KOPT-K1 (cell line): ENCODE results near the gene SMPD3.
"Not testable (repeated sequence)": the region's sequence is repeated elsewhere in the genome, so short reads cannot be mapped to it uniquely, and the experiment has no call there.

ENCODE experiments used
- H3K27ac ChIP-seq: fragments of 200-600 bp; sonication (generic); 2 replicates; pipeline ENCODE4 v1.5.1; 2016; ENCODE audit warnings: antibody characterized with exemption, mild to moderate bottlenecking, low read depth, low read length; ENCODE audit not compliant: poor library complexity, severe bottlenecking
- H3K36me3 ChIP-seq: fragments of 200-600 bp; sonication (generic); 2 replicates; pipeline ENCODE4 v1.5.1; 2017; ENCODE audit warnings: antibody characterized with exemption, mild to moderate bottlenecking, low read length, moderate library complexity; ENCODE audit not compliant: insufficient read depth
- H3K9me3 ChIP-seq: fragments of 200-600 bp; sonication (generic); 2 replicates; pipeline ENCODE4 v1.5.1; 2017; ENCODE audit warnings: antibody characterized with exemption, low read length, mild to moderate bottlenecking; ENCODE audit not compliant: insufficient read depth, poor library complexity, severe bottlenecking

SMPD3 gene

DNA sequence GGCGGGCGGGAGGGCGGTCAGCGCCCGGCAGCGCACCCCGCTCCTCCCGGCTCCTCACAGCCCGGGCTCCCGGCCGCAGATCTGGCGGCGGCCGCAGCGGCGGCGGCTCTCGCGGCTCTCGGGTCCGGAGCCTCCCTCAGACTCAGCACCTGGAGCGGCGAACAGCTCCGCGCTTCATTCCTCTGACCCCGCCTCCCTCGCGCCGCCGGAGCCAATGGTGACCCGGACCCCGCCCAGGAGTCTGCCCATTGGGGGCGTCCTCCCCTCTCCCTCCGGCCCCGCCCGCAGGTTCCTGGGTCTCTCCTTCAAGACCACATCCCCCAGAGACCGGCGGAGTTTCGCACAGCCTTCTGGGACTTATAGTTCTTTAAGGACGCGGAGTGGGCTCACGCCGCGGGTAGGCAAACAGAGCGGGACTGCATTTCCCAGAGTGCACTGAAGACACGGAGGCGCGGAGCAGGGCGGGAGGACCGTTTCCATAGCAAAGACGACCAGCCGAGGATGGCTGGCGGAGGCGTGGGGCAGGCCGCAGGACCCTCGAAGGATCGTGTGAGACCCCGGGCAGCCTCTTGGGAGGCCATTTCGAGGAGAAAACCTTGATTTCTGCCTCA, at the start of gene SMPD3:
SMPD3 (minus strand) TSS at position 149 of the 611 bp plus-strand sequence. CDS start 76,327 bp downstream, outside the sequence.
- Histone ChIP-seq H3K9me3 (no peaks in the 10 kb centered on the region), H3K36me3 (no peaks in the 10 kb centered on the region), H3K27ac (no peak within 1 kb of the TSS)

DNA sequence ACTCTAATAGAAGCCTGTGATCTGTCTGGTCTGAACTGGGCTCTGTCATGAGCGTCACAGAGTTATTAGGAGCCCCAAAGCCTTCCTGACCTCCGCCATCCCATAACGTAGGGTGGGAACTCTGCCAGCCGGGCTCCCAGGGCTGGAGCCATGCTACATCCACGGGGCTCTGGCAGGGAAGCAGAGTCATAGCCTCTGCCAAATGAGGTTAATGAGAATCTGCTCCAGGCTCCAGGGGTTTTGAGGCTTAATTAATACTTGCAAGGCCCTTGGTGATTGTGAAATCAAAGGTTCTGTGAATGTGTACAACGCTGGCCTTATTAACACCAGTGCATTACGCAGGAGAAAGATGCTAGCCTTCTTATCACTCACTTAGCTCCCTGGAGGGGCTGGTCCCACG, 48.4 kb upstream of the SMPD3 start:
- Histone ChIP-seq H3K27ac (no peak overlapping the region), H3K36me3 (no peaks in the 10 kb centered on the region), H3K9me3 (peaks cover 3% of the 10 kb centered on the region)

DNA sequence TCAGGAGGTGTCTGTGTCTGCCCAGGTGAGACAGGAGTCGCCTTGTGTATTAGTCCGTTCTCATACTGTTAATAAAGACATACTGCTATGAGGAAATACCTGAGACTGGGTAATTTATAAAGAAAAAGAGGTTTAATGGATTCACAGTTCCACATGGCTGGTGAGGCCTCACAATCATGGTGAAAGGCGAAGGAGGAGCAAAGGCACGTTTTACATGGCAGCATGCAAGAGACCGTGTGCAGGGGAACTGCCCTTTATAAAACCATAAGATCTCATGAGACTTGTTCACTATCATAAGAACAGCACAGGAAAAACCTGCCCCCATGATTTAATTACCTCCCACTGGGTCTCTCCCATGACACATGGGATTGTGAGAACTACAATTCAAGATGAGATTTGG, 46.0 kb upstream of the SMPD3 start:
- H3K9me3 ChIP-seq, H3K36me3 ChIP-seq, H3K27ac ChIP-seq: not testable (repeated sequence)

DNA sequence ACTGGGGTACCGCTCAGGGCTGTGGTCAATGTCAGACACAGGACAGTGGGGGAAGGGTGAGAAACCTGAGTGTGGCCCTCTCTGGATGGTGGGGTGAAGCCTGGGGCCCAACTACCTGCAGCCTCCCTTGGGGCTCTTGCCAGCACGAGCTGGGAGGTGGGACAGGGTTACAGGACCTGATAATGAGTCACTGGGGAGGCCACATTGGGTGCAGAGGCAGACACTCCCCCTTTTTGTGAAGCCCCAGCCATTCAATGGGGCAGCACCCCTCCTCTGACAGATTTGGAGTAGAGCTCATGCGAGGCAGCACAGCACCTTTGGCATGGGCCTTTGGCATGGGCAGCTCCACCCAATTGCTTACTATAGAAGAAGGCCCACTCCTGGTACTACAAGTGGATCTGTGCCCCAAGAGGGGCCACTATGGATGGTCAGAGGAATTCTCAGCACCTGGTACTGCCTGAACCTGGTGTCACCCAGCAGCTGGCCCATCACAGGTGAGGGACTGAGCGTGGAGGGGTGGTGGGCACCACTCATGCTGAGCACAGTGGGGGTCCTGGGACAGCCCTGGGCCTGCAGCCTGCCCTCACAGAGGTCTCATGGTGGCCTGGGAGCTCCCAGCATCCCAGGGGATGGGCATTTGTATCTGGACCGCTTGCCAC, 45.2 kb upstream of the SMPD3 start:
- Histone ChIP-seq H3K9me3 (peaks cover 3% of the 10 kb centered on the region), H3K27ac (no peak overlapping the region), H3K36me3 (no peaks in the 10 kb centered on the region)

DNA sequence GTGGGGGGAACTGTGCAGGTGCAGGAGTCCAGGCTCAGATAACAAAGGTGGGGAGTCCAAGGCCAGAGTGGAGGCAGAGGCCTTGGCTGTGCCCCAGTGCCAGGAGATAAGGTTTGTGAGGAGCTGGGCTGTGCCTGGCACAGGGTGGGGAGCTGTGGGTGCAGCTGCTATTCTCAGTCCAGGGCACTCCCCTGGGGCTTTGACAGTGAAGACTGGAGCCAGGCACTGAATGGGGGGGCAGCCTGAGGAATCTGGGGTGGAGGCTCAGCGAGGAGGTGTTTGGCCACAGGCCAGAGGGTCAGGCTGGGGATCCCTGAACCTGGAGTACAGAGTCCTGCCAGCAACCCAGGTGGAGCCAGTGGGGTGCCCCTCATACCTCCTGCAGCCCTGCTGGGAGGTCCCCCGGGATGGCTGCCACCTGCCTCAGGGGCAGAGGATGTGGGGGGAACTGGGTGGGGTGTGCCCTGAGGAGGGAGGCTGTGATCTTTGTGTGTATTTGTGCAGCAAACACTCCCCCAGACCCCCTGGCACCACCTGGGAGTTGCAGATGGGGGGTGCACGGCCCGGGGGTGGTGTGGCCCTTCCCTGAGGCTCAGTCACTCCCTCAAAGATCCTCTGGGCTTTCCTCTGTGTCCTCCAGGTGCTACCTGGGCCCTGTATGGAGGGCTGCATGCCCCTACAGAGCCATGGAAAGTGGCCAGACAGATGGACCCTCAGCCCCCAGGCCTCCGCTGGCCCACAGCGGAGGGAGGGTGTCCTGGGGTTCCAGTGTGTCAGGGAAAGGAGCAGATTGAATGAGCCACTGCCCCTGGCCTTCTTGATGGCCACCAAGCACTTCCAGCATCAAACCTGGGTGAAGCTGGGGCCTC, 44.5 kb upstream of the SMPD3 start:
- no peaks in the 10 kb centered on the region for H3K36me3 ChIP-seq
- H3K27ac ChIP-seq: no peak overlapping the region
- H3K9me3 ChIP-seq: peaks cover 3% of the 10 kb centered on the region

DNA sequence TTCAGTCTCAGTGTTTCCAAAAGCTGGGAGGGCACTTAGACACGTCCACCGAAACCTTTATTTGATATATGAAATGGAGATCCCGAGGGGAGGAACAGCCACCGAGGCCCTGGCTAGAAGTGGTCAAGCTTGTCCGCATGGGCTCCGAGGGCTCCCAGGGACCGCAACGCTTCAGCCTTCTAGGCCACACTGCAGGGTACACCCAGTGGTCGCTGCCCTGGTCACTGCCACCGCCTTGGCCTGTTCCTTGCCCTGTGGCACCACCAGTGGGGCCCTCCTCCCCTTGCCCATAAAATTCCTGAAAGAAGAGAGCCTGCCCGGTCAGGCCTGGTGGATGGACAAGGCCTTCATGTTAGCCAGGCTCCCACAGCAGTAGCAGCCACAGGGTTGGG, 43.8 kb upstream of the SMPD3 start:
- Histone ChIP-seq H3K36me3 (no peaks in the 10 kb centered on the region), H3K27ac (no peak overlapping the region)

DNA sequence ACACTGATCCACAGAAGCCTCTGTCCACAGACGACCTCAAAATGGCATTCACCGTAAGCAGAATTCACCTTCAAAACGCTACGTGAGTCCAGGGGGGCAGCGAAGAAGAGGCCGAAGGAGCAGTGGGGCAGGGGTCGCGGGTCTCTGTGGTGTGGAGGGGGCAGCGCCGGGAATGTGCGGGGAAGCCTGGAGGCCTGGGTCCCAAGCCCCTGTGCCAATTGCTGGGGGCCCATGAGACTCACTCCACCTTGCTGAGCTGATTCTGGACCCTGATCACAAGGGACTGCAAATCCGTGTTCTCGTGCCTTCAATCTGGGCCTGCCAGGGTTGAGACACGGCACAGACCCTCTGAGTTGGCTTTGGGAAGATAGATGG, 43.3 kb upstream of the SMPD3 start:
- H3K36me3 ChIP-seq: no peaks in the 10 kb centered on the region
- no peak overlapping the region for H3K27ac ChIP-seq
- H3K9me3 ChIP-seq: peaks cover 3% of the 10 kb centered on the region

More for the DNA sequence above, 43.8 kb upstream of the SMPD3 start:
- peaks cover 3% of the 10 kb centered on the region for H3K9me3 ChIP-seq

DNA sequence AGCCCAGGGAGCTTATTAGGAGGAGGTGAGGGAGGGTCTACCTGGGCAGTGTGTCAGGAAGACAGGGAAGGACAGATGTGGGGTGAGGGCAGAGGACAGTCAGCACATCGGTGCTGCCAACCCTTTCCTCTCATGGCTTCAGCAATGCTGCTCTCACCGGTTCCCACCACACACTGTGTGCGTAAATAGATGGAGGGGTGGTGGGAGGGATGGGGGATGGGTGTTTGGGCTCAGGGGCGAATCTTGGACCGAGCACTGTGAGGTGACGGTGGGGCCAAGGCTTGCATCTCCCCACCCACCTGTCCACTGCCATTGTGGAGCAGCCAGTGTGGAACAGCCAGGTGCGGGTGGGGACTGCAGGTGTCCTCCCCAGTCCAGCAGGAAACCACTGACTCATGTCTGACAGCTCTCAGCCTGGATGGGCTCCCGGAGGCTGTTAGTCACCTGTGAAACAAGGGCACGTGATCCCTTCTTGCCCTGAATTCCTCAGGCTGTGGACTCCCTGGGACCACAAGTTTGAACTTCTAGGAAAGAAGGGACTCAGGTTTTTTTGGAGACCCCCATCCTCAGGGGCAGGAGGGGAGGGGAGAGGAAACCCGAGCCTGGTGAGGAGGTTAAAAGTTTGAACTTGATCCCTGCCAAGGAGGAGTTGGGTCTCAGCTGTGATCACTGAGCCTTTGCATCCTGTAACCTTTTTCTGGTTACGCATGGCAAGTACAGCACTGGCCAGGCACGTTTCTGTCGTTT, 42.7 kb upstream of the SMPD3 start:
- H3K36me3 ChIP-seq: no peaks in the 10 kb centered on the region
- peaks cover 3% of the 10 kb centered on the region for H3K9me3 ChIP-seq
- H3K27ac ChIP-seq: no peak overlapping the region

DNA sequence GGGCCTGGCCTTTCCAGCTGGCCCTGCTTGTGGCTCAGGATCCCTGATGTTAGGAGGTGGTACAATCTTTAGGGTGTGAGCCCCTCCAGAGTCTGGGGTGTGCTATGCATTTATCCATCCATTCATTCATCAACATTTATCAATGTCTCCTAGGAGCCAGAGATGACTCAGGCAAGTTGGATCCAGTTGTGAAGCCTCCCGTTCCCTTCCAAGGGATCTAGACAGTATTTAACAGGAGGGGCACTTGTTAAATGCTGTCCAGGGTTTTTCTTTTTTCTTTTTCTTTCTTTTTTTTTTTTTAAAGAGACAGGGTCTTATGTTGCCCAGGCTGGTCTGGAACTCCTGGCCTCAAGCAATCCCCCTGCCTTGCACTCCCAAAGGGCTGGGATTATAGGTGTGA, 42.0 kb upstream of the SMPD3 start:
- peaks cover 3% of the 10 kb centered on the region for H3K9me3 ChIP-seq
- H3K36me3 ChIP-seq: no peaks in the 10 kb centered on the region
- no peak overlapping the region for H3K27ac ChIP-seq

DNA sequence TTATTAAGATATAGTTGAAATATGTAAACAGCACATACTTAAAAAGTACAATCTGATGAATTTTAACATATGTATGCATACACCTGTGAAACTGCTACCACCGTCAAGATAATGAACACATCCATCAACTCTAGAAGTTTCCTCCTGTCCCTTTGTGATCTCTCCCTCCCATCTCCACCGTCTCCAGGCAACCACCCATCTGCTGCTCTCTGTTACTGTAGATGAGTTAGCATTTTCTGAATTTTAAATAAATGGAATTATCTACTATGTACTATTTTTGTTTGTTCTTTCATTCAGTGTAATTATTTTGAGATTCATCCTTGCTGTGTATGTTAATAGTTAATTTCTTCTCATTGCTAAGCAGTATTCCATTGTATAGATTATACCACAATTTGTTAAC, 40.2 kb upstream of the SMPD3 start:
- Histone ChIP-seq H3K36me3 (no peaks in the 10 kb centered on the region), H3K9me3 (no peaks in the 10 kb centered on the region), H3K27ac (no peak overlapping the region)

DNA sequence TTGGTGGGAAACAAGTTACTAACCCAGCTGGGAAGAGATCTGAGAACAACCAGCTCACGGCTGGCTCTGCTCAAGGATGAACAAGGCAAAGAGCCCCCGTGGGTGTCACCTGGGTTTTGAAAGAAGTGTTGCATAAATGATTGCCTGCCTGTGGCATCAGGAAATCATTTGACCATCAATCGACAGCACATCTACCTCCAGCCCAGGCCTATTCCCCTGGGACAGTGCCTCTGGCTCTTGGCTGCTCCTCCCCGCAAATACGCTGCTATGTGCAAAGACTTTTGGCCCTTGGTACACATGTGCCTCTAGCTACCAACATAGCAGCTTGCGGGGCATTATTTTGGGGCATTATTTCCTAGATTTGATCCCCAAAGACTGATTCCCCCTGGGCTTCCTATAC, 39.4 kb upstream of the SMPD3 start:
- H3K9me3 ChIP-seq: peaks cover 4% of the 10 kb centered on the region
- no peaks in the 10 kb centered on the region for H3K36me3 ChIP-seq
- no peak overlapping the region for H3K27ac ChIP-seq

DNA sequence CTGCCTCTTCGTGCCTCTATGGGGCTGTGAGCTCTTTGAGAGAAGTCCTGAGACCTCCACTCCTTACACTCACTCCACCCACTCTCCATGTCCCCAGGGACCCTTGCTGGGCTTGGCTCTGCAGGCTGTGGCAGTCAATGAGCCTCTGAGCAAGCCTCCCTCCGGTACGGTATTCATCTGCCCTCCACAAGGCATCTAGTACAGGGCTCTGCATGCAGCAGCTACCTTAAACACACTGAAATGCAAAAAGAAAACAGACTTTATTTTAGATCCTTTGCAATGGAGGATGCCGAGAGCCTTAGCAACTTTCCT, 38.9 kb upstream of the SMPD3 start:
- H3K27ac ChIP-seq: no peak overlapping the region
- H3K9me3 ChIP-seq: peaks cover 4% of the 10 kb centered on the region

DNA sequence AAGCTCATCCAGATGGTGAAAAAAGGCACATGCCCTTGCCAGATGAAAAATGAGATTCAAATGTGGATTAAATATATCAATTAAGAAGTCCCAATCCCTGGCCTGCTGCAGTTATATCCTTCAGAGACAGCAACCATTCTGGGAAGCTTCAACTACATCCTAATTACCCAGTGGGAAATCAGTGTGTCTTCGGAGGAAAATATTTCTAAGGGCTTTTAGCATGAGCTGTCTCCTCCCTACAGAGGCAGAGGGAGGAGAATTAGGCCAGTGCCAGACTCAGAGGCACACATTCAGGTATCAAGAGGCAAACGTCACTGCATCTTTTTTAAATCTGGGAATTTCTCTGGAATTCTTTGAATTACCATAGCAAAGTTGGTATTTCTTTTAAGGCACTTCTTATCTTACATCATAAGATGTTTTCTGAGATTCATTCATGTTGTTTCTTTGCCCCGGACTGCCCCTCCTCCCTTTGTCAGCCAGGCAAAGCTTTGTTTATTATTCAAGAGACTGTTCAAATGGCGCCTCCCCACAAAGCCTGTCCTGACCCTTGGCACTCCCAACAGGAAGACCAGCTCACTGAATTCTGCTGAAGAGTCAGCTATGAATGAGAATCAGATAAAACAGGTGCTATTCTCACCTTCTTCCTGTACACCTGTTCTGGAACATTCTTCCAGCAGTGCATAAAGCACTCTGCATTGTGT, 38.3 kb upstream of the SMPD3 start:
- Histone ChIP-seq H3K9me3 (peaks cover 4% of the 10 kb centered on the region), H3K36me3 (no peaks in the 10 kb centered on the region), H3K27ac (no peak overlapping the region)

More for the DNA sequence above, 38.9 kb upstream of the SMPD3 start:
- no peaks in the 10 kb centered on the region for H3K36me3 ChIP-seq

DNA sequence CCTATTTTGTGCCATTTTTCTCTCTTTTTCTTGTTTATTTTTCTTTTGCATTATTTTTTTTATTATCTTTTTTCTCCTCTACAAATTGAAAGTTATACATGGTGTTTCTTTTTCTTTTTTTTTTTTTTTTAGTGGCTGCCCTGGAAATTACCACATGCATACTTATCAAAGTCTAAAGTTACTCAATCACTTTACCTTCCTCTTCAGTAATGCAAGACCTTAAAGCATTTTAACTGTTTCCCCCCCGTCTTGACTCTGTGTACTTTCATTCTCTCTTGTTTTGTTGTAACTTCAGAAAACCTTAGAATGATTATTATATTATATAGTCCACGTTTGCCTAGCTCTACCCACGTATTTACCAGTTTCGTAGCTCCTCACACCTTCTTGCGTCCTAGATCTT, 33.3 kb upstream of the SMPD3 start:
- Histone ChIP-seq H3K36me3 (no peaks in the 10 kb centered on the region), H3K27ac (no peak overlapping the region), H3K9me3 (peaks cover 10% of the 10 kb centered on the region)
